ENCODE measurements around the gene MEOX2.

The MEOX2 gene

DNA sequence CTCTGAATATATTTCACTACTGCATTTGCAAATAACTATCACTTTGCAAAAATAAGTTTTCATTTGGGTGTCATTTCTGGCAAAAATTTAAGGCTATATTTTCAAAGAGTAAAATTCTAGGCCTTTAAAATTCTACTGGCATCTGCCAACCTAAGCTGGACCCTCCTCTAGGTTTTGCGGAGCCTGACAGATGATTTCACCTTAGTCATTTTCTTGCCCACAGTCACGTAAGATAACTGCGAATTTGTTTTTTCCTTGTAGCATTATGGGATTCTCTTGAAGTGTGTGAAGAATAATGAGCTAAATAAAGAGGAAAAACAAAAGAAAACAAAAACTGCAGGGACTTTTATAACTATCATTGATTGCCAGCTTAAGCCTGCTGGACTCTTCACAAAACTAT is 7.8 kb downstream of the MEOX2 start:
- H3K4me2 ChIP-seq (ENCODE audit: low read depth, low read length, poor library complexity, severe bottlenecking): no peak overlapping the region
- H3K4me3 ChIP-seq (ENCODE audit: low read length, poor library complexity, severe bottlenecking): no peak overlapping the region
- H3F3A ChIP-seq (ENCODE audit: low read depth): no peaks in the 10 kb centered on the region
- no peaks in the 10 kb centered on the region for H3K27me3 ChIP-seq (ENCODE audit: insufficient read depth, low read length, poor library complexity, severe bottlenecking)
- TF ChIP-seq CTCF (conservative IDR thresholded peaks at IDR 0.05; ENCODE audit: low read length): no peak
- no peak for TF ChIP-seq EZH2phosphoT487 (IDR thresholded peaks at IDR 0.05; ENCODE audit: borderline replicate concordance)
- H3K36me3 ChIP-seq (ENCODE audit: insufficient read depth, low read length): no peaks in the 10 kb centered on the region
- no peaks in the 10 kb centered on the region for H3K4me1 ChIP-seq (ENCODE audit: insufficient read depth, low read length, poor library complexity, severe bottlenecking)
- no peak overlapping the region for H2AFZ ChIP-seq (ENCODE audit: low read length)
- H3K79me2 ChIP-seq (ENCODE audit: insufficient read depth, low read length): no peaks in the 10 kb centered on the region
- no peaks in the 10 kb centered on the region for H3K9me2 ChIP-seq (replicated peaks; ENCODE audit: low read depth, low read length)
- no peaks in the 10 kb centered on the region for H4K20me1 ChIP-seq (ENCODE audit: insufficient read depth, low read length, poor library complexity, severe bottlenecking)
- H3K9ac ChIP-seq (ENCODE audit: low read depth, low read length, poor library complexity, severe bottlenecking): no peak overlapping the region
- no peaks in the 10 kb centered on the region for H3K9me3 ChIP-seq (ENCODE audit: insufficient read depth, low read depth, low read length)

- no peaks in the 10 kb centered on the region for H3F3A ChIP-seq (ENCODE audit: low read depth)
- H3K9ac ChIP-seq (ENCODE audit: low read depth, low read length, poor library complexity, severe bottlenecking): no peak overlapping the region
- no peaks in the 10 kb centered on the region for H3K9me2 ChIP-seq (replicated peaks; ENCODE audit: low read depth, low read length)
- no peak overlapping the region for H3K4me3 ChIP-seq (ENCODE audit: low read length, poor library complexity, severe bottlenecking)
- H3K4me2 ChIP-seq (ENCODE audit: low read depth, low read length, poor library complexity, severe bottlenecking): no peak overlapping the region
- no peaks in the 10 kb centered on the region for H3K4me1 ChIP-seq (ENCODE audit: insufficient read depth, low read length, poor library complexity, severe bottlenecking)
- H3K79me2 ChIP-seq (ENCODE audit: insufficient read depth, low read length): no peaks in the 10 kb centered on the region
- no peaks in the 10 kb centered on the region for H3K9me3 ChIP-seq (ENCODE audit: insufficient read depth, low read depth, low read length)
- H2AFZ ChIP-seq (ENCODE audit: low read length): no peak overlapping the region
- no peaks in the 10 kb centered on the region for H4K20me1 ChIP-seq (ENCODE audit: insufficient read depth, low read length, poor library complexity, severe bottlenecking)
- H3K27me3 ChIP-seq (ENCODE audit: insufficient read depth, low read length, poor library complexity, severe bottlenecking): no peaks in the 10 kb centered on the region
- TF ChIP-seq EZH2phosphoT487 (IDR thresholded peaks at IDR 0.05; ENCODE audit: borderline replicate concordance) (no peak), CTCF (conservative IDR thresholded peaks at IDR 0.05; ENCODE audit: low read length) (no peak)
- H3K36me3 ChIP-seq (ENCODE audit: insufficient read depth, low read length): no peaks in the 10 kb centered on the region
Measured at GRCh38 chr7:15675379-15675778, 11.1 kb downstream of the MEOX2 start.

GRCh38 chr7:15674586-15674985 is 11.9 kb downstream of the MEOX2 start:
- Histone ChIP-seq H3K4me1 (ENCODE audit: insufficient read depth, low read length, poor library complexity, severe bottlenecking) (no peaks in the 10 kb centered on the region), H3K79me2 (ENCODE audit: insufficient read depth, low read length) (no peaks in the 10 kb centered on the region), H3K4me2 (ENCODE audit: low read depth, low read length, poor library complexity, severe bottlenecking) (no peak overlapping the region), H3K36me3 (ENCODE audit: insufficient read depth, low read length) (no peaks in the 10 kb centered on the region), H3K27me3 (ENCODE audit: insufficient read depth, low read length, poor library complexity, severe bottlenecking) (no peaks in the 10 kb centered on the region), H3K9me2 (replicated peaks; ENCODE audit: low read depth, low read length) (no peaks in the 10 kb centered on the region), H3K9ac (ENCODE audit: low read depth, low read length, poor library complexity, severe bottlenecking) (no peak overlapping the region), H4K20me1 (ENCODE audit: insufficient read depth, low read length, poor library complexity, severe bottlenecking) (no peaks in the 10 kb centered on the region), H3K4me3 (ENCODE audit: low read length, poor library complexity, severe bottlenecking) (no peak overlapping the region), H3F3A (ENCODE audit: low read depth) (no peaks in the 10 kb centered on the region), H3K9me3 (ENCODE audit: insufficient read depth, low read depth, low read length) (no peaks in the 10 kb centered on the region), H2AFZ (ENCODE audit: low read length) (no peak overlapping the region)
- TF ChIP-seq EZH2phosphoT487 (IDR thresholded peaks at IDR 0.05; ENCODE audit: borderline replicate concordance) (no peak), CTCF (conservative IDR thresholded peaks at IDR 0.05; ENCODE audit: low read length) (no peak)
